Liver (tissue), 9 donors: ENCODE results near the gene HMGCL. TPM values are rescaled to one million over a fixed set of nuclear protein-coding genes. Genes with fewer than 3 reads are reported as not detected.

Experiments
- DNase-seq: peaks from one replicate; pipeline ENCODE4 v3.0.0-alpha.2; 2017; ENCODE audit warnings: low spot score
- H3K27ac ChIP-seq, 2 donors: one replicate each; pipeline ENCODE4 v1.7.0; 2013; ENCODE audit warnings: inconsistent platforms in 2 of 2, low read length in 2 of 2, control low read depth in 1 of 2, low read depth in 1 of 2, mild to moderate bottlenecking in 1 of 2
- H3K27me3 ChIP-seq, 4 donors: one replicate each; pipeline versions ENCODE4 v1.6.1 to v1.7.0; 2013; ENCODE audit warnings: low read length in 3 of 4, inconsistent platforms in 1 of 4, mild to moderate bottlenecking in 1 of 4, moderate library complexity in 1 of 4; ENCODE audit not compliant: control insufficient read depth in 4 of 4, insufficient read depth in 4 of 4
- H3K36me3 ChIP-seq, 4 donors: one replicate each; pipeline versions ENCODE4 v1.6.1 to v1.7.0; 2013; ENCODE audit warnings: low read length in 3 of 4, mild to moderate bottlenecking in 3 of 4, low read depth in 1 of 4, moderate library complexity in 1 of 4; ENCODE audit not compliant: control insufficient read depth in 4 of 4, insufficient read depth in 3 of 4
- H3K4me1 ChIP-seq, 4 donors: one replicate each; pipeline versions ENCODE4 v1.6.1 to v1.7.0; 2013; ENCODE audit warnings: low read length in 3 of 4, mild to moderate bottlenecking in 3 of 4, moderate library complexity in 1 of 4; ENCODE audit not compliant: control insufficient read depth in 4 of 4, insufficient read depth in 4 of 4
- H3K4me3 ChIP-seq, 3 donors: one replicate each; pipeline versions ENCODE4 v1.6.1 to v1.7.0; 2013; ENCODE audit warnings: low read length in 3 of 3, control low read depth in 1 of 3, low read depth in 1 of 3, mild to moderate bottlenecking in 1 of 3
- H3K9ac ChIP-seq, 2 donors: one replicate each; pipeline ENCODE4 v1.7.0; 2013; ENCODE audit warnings: low read length in 2 of 2, mild to moderate bottlenecking in 2 of 2, moderate library complexity in 2 of 2, control low read depth in 1 of 2, low read depth in 1 of 2
- H3K9me3 ChIP-seq, 4 donors: one replicate each; pipeline versions ENCODE4 v1.6.1 to v1.7.0; 2013; ENCODE audit warnings: low read length in 3 of 4; ENCODE audit not compliant: control insufficient read depth in 4 of 4
- EGR1 ChIP-seq, 2 donors: IDR thresholded peaks; 2 replicates each; pipeline ENCODE4 v1.6.1; 2016 to 2018; ENCODE audit warnings: antibody characterized with exemption in 2 of 2, low read depth in 2 of 2
- FOXA1 ChIP-seq: IDR thresholded peaks from 2 replicates; pipeline ENCODE4 v1.6.1; 2016; ENCODE audit warnings: antibody characterized with exemption
- FOXA2 ChIP-seq: IDR thresholded peaks from 2 replicates; pipeline ENCODE4 v1.6.1; 2016; ENCODE audit warnings: antibody characterized with exemption
- GABPA ChIP-seq, 2 donors: IDR thresholded peaks in 1 of 2; conservative IDR thresholded peaks in 1 of 2; 2 replicates each; pipeline ENCODE4 v1.6.1; 2016; ENCODE audit warnings: antibody characterized with exemption in 2 of 2, mild to moderate bottlenecking in 1 of 2, moderate library complexity in 1 of 2
- HNF4A ChIP-seq, 2 donors: conservative IDR thresholded peaks; 2 replicates each; pipeline ENCODE4 v1.6.1; 2016; ENCODE audit warnings: antibody characterized with exemption in 2 of 2, mild to moderate bottlenecking in 2 of 2
- HNF4G ChIP-seq: IDR thresholded peaks from 2 replicates; pipeline ENCODE4 v1.6.1; 2016; ENCODE audit warnings: antibody characterized with exemption
- JUND ChIP-seq, 2 donors: IDR thresholded peaks; 2 replicates each; pipeline ENCODE4 v1.6.1; 2016; ENCODE audit warnings: antibody characterized with exemption in 2 of 2
- MAX ChIP-seq: IDR thresholded peaks from 2 replicates; pipeline ENCODE4 v1.6.1; 2016; ENCODE audit warnings: antibody characterized with exemption
- NR2F2 ChIP-seq: IDR thresholded peaks from 2 replicates; pipeline ENCODE4 v1.6.1; 2016; ENCODE audit warnings: antibody characterized with exemption
- RAD21 ChIP-seq, 2 donors: IDR thresholded peaks; 2 replicates each; pipeline ENCODE4 v1.6.1; 2016; ENCODE audit warnings: antibody characterized with exemption in 2 of 2, mild to moderate bottlenecking in 2 of 2
- RXRA ChIP-seq, 2 donors: IDR thresholded peaks; 2 replicates each; pipeline ENCODE4 v1.6.1; 2017 to 2018; ENCODE audit warnings: antibody characterized with exemption in 2 of 2, mild to moderate bottlenecking in 1 of 2
- SP1 ChIP-seq: IDR thresholded peaks from 2 replicates; pipeline ENCODE4 v1.6.1; 2018; ENCODE audit warnings: antibody characterized with exemption, mild to moderate bottlenecking
- TAF1 ChIP-seq: conservative IDR thresholded peaks from 2 replicates; pipeline ENCODE4 v1.6.1; 2016; ENCODE audit warnings: antibody characterized with exemption, mild to moderate bottlenecking
- YY1 ChIP-seq: IDR thresholded peaks from 2 replicates; pipeline ENCODE4 v1.6.1; 2016; ENCODE audit warnings: antibody characterized with exemption, mild to moderate bottlenecking
- WGBS: extraction: QIAGEN DNeasy Blood & Tissue Kit; methylation state at CpG from one replicate; pipeline ENCODE4 v1.1.7; 2013; 5-methylcytosine and 5-hydroxymethylcytosine counted together
- polyA plus RNA-seq, 2 donors: library from polyadenylated mRNA; stranded (reverse) in 1 of 2; unstranded in 1 of 2; fragments of 200-250 nt in 1 of 2; fragments of >200 nt in 1 of 2; fragmentation: Nextera tagmentation in 1 of 2; extraction: Ambion mirVana in 1 of 2; gene quantifications; one replicate each; pipeline versions ENCODE4 v1.2.1 to v1.2.3, GENCODE V29; 2013 to 2015
- total RNA-seq, 2 donors: library from RNA; depleted of rRNA; stranded (reverse); fragments of >200 nt; gene quantifications; one replicate each; pipeline ENCODE4 v1.2.3, GENCODE V29; 2014
- TF ChIP-seq, protein P1 (sequence below): IDR thresholded peaks from 2 replicates; pipeline ENCODE4 v1.6.1; 2016; ENCODE audit warnings: antibody characterized with exemption
- TF ChIP-seq, protein P2 (sequence below): fragments of 150-350 bp; IDR thresholded peaks from 2 replicates; pipeline ENCODE4 v1.5.1; 2017; ENCODE audit warnings: improper control_type of control experiment, low read depth, low read length; ENCODE audit not compliant: missing input control
- TF ChIP-seq, protein P3 (sequence below): IDR thresholded peaks from 2 replicates; pipeline ENCODE4 v1.6.1; 2016; ENCODE audit warnings: antibody characterized with exemption
- donor health status: healthy.
- donor health status: healthy.
- donor health status: healthy.
- donor health status: healthy.
- donor health status: healthy.

HMGCL gene
- total and polyA plus RNA-seq, 4 donors: 68.2 to 198 (median 149) TPM

DNA sequence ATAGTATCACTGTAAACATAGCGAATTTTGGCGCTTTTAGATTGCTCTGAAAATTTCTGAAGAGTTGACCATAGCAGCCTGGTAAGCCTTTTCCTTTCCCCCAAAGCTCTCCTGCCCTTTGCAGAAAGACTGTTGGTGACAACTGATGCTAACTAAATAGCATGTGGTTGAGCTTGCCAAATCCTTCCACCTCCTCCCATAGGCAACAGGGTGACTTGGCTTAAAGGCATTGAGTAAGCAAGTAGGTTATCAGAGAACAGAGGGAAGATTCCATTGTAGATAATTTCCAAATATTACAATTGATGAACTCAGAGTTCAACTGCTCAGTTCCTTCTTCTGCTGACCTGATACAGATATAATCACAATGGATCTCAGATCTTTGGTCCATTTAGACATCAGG lies 19.9 kb upstream of the HMGCL start:
- Histone ChIP-seq H3K9me3 (no peaks in the 10 kb centered on the region), H3K27ac (no peak overlapping the region), H3K4me3 (no peak overlapping the region), H3K36me3 (peaks cover 3 to 25% (median 18%) of the 10 kb centered on the region in 4 donors), H3K4me1 (no peaks in the 10 kb centered on the region), H3K27me3 (no peaks in the 10 kb centered on the region), H3K9ac (no peak overlapping the region)
- 98% methylated on average over 2 of the region's 2 CpGs for WGBS
- DNase-seq: no peak
- TF ChIP-seq, protein P1, sequence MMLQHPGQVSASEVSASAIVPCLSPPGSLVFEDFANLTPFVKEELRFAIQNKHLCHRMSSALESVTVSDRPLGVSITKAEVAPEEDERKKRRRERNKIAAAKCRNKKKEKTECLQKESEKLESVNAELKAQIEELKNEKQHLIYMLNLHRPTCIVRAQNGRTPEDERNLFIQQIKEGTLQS: no peak
- TF ChIP-seq, protein P2, sequence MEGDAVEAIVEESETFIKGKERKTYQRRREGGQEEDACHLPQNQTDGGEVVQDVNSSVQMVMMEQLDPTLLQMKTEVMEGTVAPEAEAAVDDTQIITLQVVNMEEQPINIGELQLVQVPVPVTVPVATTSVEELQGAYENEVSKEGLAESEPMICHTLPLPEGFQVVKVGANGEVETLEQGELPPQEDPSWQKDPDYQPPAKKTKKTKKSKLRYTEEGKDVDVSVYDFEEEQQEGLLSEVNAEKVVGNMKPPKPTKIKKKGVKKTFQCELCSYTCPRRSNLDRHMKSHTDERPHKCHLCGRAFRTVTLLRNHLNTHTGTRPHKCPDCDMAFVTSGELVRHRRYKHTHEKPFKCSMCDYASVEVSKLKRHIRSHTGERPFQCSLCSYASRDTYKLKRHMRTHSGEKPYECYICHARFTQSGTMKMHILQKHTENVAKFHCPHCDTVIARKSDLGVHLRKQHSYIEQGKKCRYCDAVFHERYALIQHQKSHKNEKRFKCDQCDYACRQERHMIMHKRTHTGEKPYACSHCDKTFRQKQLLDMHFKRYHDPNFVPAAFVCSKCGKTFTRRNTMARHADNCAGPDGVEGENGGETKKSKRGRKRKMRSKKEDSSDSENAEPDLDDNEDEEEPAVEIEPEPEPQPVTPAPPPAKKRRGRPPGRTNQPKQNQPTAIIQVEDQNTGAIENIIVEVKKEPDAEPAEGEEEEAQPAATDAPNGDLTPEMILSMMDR: no peak
- TF ChIP-seq FOXA2: no peak
- TF ChIP-seq, protein P3, sequence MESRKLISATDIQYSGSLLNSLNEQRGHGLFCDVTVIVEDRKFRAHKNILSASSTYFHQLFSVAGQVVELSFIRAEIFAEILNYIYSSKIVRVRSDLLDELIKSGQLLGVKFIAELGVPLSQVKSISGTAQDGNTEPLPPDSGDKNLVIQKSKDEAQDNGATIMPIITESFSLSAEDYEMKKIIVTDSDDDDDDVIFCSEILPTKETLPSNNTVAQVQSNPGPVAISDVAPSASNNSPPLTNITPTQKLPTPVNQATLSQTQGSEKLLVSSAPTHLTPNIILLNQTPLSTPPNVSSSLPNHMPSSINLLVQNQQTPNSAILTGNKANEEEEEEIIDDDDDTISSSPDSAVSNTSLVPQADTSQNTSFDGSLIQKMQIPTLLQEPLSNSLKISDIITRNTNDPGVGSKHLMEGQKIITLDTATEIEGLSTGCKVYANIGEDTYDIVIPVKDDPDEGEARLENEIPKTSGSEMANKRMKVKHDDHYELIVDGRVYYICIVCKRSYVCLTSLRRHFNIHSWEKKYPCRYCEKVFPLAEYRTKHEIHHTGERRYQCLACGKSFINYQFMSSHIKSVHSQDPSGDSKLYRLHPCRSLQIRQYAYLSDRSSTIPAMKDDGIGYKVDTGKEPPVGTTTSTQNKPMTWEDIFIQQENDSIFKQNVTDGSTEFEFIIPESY: no peak
- no peak for TF ChIP-seq HNF4A (conservative IDR thresholded peaks at IDR 0.05)
- TF ChIP-seq RAD21 (IDR thresholded peaks at IDR 0.05): no peak
- no peak for TF ChIP-seq HNF4G
- TF ChIP-seq MAX: no peak
- TF ChIP-seq GABPA (IDR thresholded peaks at IDR 0.05 in 1 of 2, conservative IDR thresholded peaks at IDR 0.05 in 1 of 2): no peak
- no peak for TF ChIP-seq TAF1
- TF ChIP-seq YY1: no peak
- TF ChIP-seq SP1: no peak
- no peak for TF ChIP-seq FOXA1
- TF ChIP-seq RXRA (IDR thresholded peaks at IDR 0.05): no peak
- no peak for TF ChIP-seq JUND (IDR thresholded peaks at IDR 0.05)

DNA sequence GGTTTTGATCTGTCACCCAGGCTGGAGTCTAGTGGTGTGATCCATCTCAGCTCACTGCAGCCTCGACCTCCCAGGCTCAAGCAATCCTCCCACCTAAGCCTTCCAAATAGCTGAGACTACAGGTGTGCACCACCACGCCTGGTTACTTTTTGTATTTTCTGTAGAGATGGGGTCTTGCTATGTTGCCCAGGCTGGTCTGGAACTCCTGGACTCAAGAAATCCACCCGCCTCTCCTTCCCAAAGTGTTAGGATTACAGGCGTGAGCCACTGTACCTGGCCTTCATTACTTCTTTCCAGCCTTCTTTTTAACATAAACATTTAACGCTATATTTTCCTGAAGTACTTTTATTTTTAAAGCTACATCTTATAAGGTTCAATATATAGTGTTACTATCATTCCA lies 18.4 kb upstream of the HMGCL start:
- 94% methylated on average over 5 of the region's 5 CpGs for WGBS
- Histone ChIP-seq H3K36me3 (peaks cover 3 to 25% (median 18%) of the 10 kb centered on the region in 4 donors), H3K4me1 (peaks cover 0 to 1% (median 0%) of the 10 kb centered on the region in 4 donors), H3K27ac (no peak overlapping the region), H3K4me3 (no peak overlapping the region), H3K9me3 (no peaks in the 10 kb centered on the region), H3K27me3 (no peaks in the 10 kb centered on the region), H3K9ac (no peak overlapping the region)
- DNase-seq: no peak
- TF ChIP-seq, protein P1: no peak
- no peak for TF ChIP-seq YY1
- TF ChIP-seq EGR1 (IDR thresholded peaks at IDR 0.05; ENCODE audit: low read depth in 2 of 2): no peak
- TF ChIP-seq FOXA1: no peak
- TF ChIP-seq TAF1: no peak
- no peak for TF ChIP-seq NR2F2
- TF ChIP-seq JUND (IDR thresholded peaks at IDR 0.05): no peak
- no peak for TF ChIP-seq HNF4G
- no peak for TF ChIP-seq RAD21 (IDR thresholded peaks at IDR 0.05)
- TF ChIP-seq GABPA (IDR thresholded peaks at IDR 0.05 in 1 of 2, conservative IDR thresholded peaks at IDR 0.05 in 1 of 2): no peak
- TF ChIP-seq HNF4A (conservative IDR thresholded peaks at IDR 0.05): no peak
- no peak for TF ChIP-seq SP1
- TF ChIP-seq MAX: no peak
- no peak for TF ChIP-seq FOXA2
